Tibial artery (tissue), 4 donors: ENCODE results near the gene SPINT2.

Experiments used
- DNase-seq, 2 donors: peaks; one replicate each; pipeline ENCODE4 v3.0.0-alpha.2; 2019
- H3K27ac ChIP-seq, 2 donors: fragments of 200-600 bp; sonication (generic) in 1 of 2; 1 replicate in 1 of 2; 2 replicates in 1 of 2; pipeline ENCODE4 v1.5.1; 2018 to 2019; ENCODE audit warnings: mild to moderate bottlenecking in 1 of 2
- H3K27me3 ChIP-seq, 2 donors: fragments of 200-600 bp; sonication (generic) in 1 of 2; one replicate each; pipeline versions ENCODE4 v1.5.1 to v1.6.0; 2016 to 2019
- H3K36me3 ChIP-seq, 3 donors: fragments of 200-600 bp; sonication (generic) in 2 of 3; one replicate each; pipeline ENCODE4 v1.5.1; 2016 to 2019; ENCODE audit warnings: mild to moderate bottlenecking in 2 of 3
- H3K4me1 ChIP-seq, 4 donors: fragments of 200-600 bp; sonication (generic) in 2 of 4; 1 replicate in 3 of 4; 2 replicates in 1 of 4; pipeline ENCODE4 v1.5.1; 2016 to 2019
- H3K4me3 ChIP-seq, 2 donors: fragments of 200-600 bp; sonication (generic) in 1 of 2; 1 replicate in 1 of 2; 2 replicates in 1 of 2; pipeline ENCODE4 v1.5.1; 2018 to 2019; ENCODE audit warnings: mild to moderate bottlenecking in 2 of 2
- H3K9me3 ChIP-seq, 3 donors: fragments of 200-600 bp; sonication (generic) in 1 of 3; one replicate each; pipeline ENCODE4 v1.5.1; 2016 to 2019
- intact Hi-C: fragments of 100-400 bp; cut with DNase I; formaldehyde crosslinking; loops from one replicate; pipeline ENCODE4 v1.15.0; 2023; ENCODE audit warnings: low total_unique reads
- TF ChIP-seq, protein P1 (sequence below), 2 experiments: fragments of 200-600 bp in 1 of 2; fragments of 450-650 bp in 1 of 2; IDR thresholded peaks; one replicate each; pipeline ENCODE4 v1.5.1; 2017 to 2019; ENCODE audit warnings: antibody characterized with exemption in 2 of 2, mild to moderate bottlenecking in 1 of 2, moderate library complexity in 1 of 2

Gene SPINT2

DNA sequence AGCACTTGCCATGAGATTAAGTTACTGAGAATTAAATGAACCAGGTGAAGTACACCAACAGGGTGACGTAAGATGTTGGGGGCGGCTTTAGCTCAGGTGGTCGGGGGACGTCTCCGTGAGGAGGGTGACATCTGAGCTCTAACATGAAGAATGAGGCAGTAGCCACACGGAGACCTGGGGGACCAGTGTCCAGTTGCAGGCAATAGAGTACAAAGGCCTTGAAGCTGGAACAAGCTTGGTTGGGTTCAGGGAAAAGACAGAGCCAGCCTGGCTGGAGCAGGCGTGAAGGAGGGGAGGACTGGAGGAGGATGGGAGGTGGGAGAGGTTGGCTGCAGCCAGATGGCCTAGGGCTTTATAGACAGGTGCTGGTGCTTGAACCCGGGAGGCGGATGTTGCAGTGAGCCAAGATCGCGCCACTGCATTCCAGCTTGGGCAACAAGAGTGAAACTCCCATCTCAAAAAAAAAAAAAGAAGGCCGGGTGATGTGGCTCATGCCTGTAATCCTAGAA is 1.6 kb downstream of the SPINT2 start:
- H3K27ac ChIP-seq, result peak overlapping the region; percentile 81
- no peak for DNase-seq
- H3K36me3 ChIP-seq, result no peaks in the 10 kb centered on the region
- intact Hi-C loops, result loop anchor here (10.0 kb wide), 1 partner anchor 49 kb away; the partner anchor contains the start of genes KCNK6 and YIF1B
- peak overlapping the region in 1 of 2 donors; percentile 62 for H3K4me3 ChIP-seq
- no peaks in the 10 kb centered on the region for H3K9me3 ChIP-seq
- TF ChIP-seq, protein P1, sequence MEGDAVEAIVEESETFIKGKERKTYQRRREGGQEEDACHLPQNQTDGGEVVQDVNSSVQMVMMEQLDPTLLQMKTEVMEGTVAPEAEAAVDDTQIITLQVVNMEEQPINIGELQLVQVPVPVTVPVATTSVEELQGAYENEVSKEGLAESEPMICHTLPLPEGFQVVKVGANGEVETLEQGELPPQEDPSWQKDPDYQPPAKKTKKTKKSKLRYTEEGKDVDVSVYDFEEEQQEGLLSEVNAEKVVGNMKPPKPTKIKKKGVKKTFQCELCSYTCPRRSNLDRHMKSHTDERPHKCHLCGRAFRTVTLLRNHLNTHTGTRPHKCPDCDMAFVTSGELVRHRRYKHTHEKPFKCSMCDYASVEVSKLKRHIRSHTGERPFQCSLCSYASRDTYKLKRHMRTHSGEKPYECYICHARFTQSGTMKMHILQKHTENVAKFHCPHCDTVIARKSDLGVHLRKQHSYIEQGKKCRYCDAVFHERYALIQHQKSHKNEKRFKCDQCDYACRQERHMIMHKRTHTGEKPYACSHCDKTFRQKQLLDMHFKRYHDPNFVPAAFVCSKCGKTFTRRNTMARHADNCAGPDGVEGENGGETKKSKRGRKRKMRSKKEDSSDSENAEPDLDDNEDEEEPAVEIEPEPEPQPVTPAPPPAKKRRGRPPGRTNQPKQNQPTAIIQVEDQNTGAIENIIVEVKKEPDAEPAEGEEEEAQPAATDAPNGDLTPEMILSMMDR (IDR thresholded peaks at IDR 0.05), result no peak
- H3K4me1 ChIP-seq, result peaks cover 4 to 38% (median 21%) of the 10 kb centered on the region in 4 donors
- H3K27me3 ChIP-seq, result no peaks in the 10 kb centered on the region

DNA sequence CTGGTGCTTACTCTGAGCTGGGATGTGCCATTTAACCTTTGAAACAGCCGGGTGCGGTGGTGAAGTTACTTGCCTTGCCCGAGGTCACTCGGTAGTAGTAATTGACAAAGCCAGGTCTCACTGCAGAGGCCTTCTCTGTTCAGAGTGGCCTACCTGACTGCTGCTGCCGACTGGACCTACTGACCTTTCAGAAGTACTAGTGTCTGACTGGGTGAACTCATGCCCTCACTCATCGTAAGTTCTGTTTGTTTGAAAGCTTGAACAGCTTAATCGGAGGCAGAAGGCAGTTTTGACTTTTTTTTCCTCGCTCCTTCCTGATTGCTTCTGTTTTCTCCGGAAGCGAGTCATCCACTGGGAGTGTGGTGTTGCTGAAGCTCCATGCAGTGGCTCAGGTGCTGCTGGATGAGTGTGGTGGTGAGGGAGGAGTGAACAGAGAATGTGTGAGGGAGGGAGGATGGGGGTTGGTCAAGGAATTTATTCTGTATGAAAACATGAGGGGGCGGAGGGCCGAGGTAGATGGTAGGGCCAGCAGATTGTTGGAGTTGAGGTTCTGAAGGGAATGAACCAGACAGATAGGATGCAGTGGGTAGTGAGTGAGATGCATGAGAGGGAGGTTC is 2.7 kb downstream of the SPINT2 start:
- no peaks in the 10 kb centered on the region for H3K36me3 ChIP-seq
- no peaks in the 10 kb centered on the region for H3K27me3 ChIP-seq
- H3K27ac ChIP-seq, result peak overlapping the region; percentile 28 to 49
- peaks cover 4 to 38% (median 21%) of the 10 kb centered on the region in 4 donors for H3K4me1 ChIP-seq
- H3K4me3 ChIP-seq, result no peak overlapping the region
- TF ChIP-seq, protein P1 (IDR thresholded peaks at IDR 0.05), result no peak
- intact Hi-C loops, result loop anchor here (10.0 kb wide), 1 partner anchor 48 kb away; the partner anchor contains the start of genes KCNK6 and YIF1B
- H3K9me3 ChIP-seq, result no peaks in the 10 kb centered on the region
- DNase-seq, result no peak

- Histone ChIP-seq H3K27ac (peak overlapping the region; percentile 28 to 49), H3K4me3 (no peak overlapping the region), H3K36me3 (no peaks in the 10 kb centered on the region), H3K27me3 (no peaks in the 10 kb centered on the region), H3K4me1 (peaks cover 4 to 38% (median 21%) of the 10 kb centered on the region in 4 donors), H3K9me3 (no peaks in the 10 kb centered on the region)
- intact Hi-C loops, result loop anchor here (10.0 kb wide), 1 partner anchor 47 kb away; the partner anchor contains the start of genes KCNK6 and YIF1B
- TF ChIP-seq, protein P1 (IDR thresholded peaks at IDR 0.05), result no peak
- no peak for DNase-seq
These were observed 3.5 kb downstream of the SPINT2 start for GRCh38 chr19:38267761-38268483.

DNA sequence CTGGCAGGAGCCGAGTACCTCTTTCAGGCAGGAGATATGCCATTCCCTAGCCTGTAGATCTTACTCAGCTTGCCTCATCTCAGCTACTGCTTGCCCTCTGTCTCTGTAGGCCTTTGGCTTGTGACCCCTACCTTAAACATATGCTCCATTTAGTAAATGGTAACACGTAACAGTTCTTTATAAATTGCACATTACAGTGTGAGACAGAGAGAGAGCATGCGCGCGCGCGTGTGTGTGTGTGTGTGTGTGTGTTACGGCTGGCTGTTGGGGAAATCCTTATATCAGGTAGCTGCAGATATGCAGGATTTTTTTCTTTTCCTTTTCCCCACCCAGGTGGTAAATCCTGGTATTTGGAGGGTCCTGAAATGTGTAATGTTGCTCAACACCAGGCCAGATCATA is 4.2 kb downstream of the SPINT2 start:
- TF ChIP-seq, protein P1 (IDR thresholded peaks at IDR 0.05), result no peak
- H3K4me3 ChIP-seq, result no peak overlapping the region
- no peak for DNase-seq
- H3K36me3 ChIP-seq, result no peaks in the 10 kb centered on the region
- peaks cover 4 to 33% (median 23%) of the 10 kb centered on the region in 4 donors for H3K4me1 ChIP-seq
- H3K27ac ChIP-seq, result peak overlapping the region; percentile 28 to 49
- H3K27me3 ChIP-seq, result no peaks in the 10 kb centered on the region
- intact Hi-C loops, result loop anchor here (10.0 kb wide), 1 partner anchor 46 kb away; the partner anchor contains the start of genes KCNK6 and YIF1B
- H3K9me3 ChIP-seq, result no peaks in the 10 kb centered on the region

DNA sequence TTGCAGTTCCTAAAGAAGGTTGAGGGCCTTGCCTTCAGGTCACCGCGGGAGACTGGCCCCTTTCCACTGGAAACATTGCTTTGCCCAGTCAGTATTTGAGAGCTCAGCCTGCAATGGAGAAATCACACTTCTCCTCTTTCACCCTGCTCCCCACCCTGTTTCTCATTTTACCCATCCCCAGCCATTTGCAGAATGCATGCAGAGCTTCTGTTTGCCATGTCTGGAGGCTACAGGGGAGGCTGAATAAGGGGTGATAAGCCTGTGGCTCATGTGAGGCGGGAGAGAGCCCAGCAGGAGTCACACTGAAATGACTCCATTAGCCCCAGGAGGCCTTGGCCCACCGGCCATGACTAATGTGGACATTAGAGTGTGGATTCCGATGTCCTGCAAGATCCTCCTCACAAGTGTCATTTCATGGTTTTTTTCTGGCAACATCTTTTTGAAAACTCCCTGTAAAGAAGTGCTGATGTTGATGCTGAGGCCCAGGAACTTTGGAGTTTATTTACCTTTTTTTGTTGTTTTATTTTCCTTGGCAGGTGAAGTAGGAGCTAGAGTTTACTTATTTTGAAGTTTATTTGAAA is 6.3 kb downstream of the SPINT2 start:
- H3K4me1 ChIP-seq, result peaks cover 0 to 29% (median 15%) of the 10 kb centered on the region in 4 donors
- intact Hi-C loops, result no loop called here
- H3K27ac ChIP-seq, result no peak overlapping the region

More for the DNA sequence above, 6.3 kb downstream of the SPINT2 start:
- no peaks in the 10 kb centered on the region for H3K9me3 ChIP-seq
- TF ChIP-seq, protein P1 (IDR thresholded peaks at IDR 0.05), result no peak
- H3K27me3 ChIP-seq, result no peaks in the 10 kb centered on the region
- no peak overlapping the region for H3K4me3 ChIP-seq
- no peak for DNase-seq
- no peaks in the 10 kb centered on the region for H3K36me3 ChIP-seq
